ENCODE data around the gene DNAJB8.

DNAJB8 gene

DNA sequence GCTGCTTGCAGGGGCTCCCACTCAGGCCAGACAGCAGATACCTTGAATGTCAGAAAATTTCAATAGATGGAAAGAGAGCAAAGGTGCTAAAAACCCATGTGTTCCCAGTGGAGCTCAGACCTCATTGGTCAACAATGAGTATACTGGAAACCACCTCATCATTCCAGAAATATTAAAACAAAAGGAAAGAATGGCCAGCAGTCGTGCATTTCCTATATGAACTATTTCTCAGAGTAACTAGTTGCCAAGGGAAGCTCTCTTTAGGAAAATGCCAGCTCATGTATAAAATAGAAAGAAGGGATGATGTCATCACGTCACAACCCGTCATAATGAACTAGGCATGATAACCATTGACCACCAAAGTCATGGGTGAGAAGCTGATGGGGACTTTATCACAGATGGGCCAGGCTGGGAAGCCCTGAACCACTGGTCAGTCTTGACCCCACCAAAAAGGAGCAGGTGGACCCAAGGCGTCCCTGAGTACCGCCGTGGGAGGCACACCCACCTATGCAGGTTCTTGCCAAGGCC, 17.5 kb downstream of the DNAJB8 start:
- peaks cover 56% of the 10 kb centered on the region for H3K27me3 ChIP-seq (replicated peaks; ENCODE audit: control insufficient read depth, insufficient read depth, low read length)
- H3K9ac ChIP-seq (ENCODE audit: low read length), result no peak overlapping the region
- H3K4me3 ChIP-seq (ENCODE audit: low read length), result no peak overlapping the region
- H3K9me3 ChIP-seq (ENCODE audit: control insufficient read depth, low read length), result no peaks in the 10 kb centered on the region
- DNase-seq (ENCODE audit: low read depth), result no peak
- H3K36me3 ChIP-seq (ENCODE audit: control insufficient read depth, insufficient read depth, low read length, severe bottlenecking), result no peaks in the 10 kb centered on the region
- no peaks in the 10 kb centered on the region for H3K4me1 ChIP-seq (ENCODE audit: control insufficient read depth, insufficient read depth, low read length)

DNA sequence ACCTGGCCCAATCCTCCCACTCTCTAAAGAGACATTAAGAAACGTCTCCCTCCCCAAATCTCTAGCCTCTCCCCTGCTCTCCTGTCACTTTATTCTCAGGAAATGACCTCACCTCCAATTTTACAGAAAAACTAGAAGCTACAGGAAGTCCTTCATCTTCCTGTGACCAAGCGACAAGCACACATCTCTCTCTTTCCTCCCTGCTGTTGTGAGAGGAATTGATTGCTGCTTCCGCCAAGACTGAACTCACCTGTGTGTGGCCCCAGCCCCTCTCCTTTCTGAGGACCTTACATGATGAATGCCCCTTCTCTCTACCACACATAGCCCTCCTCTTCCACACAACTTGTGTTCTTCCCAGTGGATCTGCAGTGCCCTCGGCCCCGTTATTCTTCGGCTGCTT, 18.2 kb downstream of the DNAJB8 start:
- peaks cover 52% of the 10 kb centered on the region for H3K27me3 ChIP-seq (replicated peaks; ENCODE audit: control insufficient read depth, insufficient read depth, low read length)
- no peaks in the 10 kb centered on the region for H3K36me3 ChIP-seq (ENCODE audit: control insufficient read depth, insufficient read depth, low read length, severe bottlenecking)
- H3K4me1 ChIP-seq (ENCODE audit: control insufficient read depth, insufficient read depth, low read length), result no peaks in the 10 kb centered on the region
- H3K9me3 ChIP-seq (ENCODE audit: control insufficient read depth, low read length), result no peaks in the 10 kb centered on the region
- no peak overlapping the region for H3K9ac ChIP-seq (ENCODE audit: low read length)
- no peak overlapping the region for H3K4me3 ChIP-seq (ENCODE audit: low read length)
- DNase-seq (ENCODE audit: low read depth), result no peak

GRCh38 chr3:128447561-128448013, 19.1 kb downstream of the DNAJB8 start:
- H3K27me3 ChIP-seq (replicated peaks; ENCODE audit: control insufficient read depth, insufficient read depth, low read length), result peaks cover 55% of the 10 kb centered on the region
- H3K4me1 ChIP-seq (ENCODE audit: control insufficient read depth, insufficient read depth, low read length), result no peaks in the 10 kb centered on the region
- H3K9me3 ChIP-seq (ENCODE audit: control insufficient read depth, low read length), result no peaks in the 10 kb centered on the region
- H3K36me3 ChIP-seq (ENCODE audit: control insufficient read depth, insufficient read depth, low read length, severe bottlenecking), result no peaks in the 10 kb centered on the region
- H3K4me3 ChIP-seq (ENCODE audit: low read length), result no peak overlapping the region
- DNase-seq (ENCODE audit: low read depth), result no peak
- no peak overlapping the region for H3K9ac ChIP-seq (ENCODE audit: low read length)

GRCh38 chr3:128446821-128447220, 19.9 kb downstream of the DNAJB8 start:
- peaks cover 54% of the 10 kb centered on the region for H3K27me3 ChIP-seq (replicated peaks; ENCODE audit: control insufficient read depth, insufficient read depth, low read length)

DNA sequence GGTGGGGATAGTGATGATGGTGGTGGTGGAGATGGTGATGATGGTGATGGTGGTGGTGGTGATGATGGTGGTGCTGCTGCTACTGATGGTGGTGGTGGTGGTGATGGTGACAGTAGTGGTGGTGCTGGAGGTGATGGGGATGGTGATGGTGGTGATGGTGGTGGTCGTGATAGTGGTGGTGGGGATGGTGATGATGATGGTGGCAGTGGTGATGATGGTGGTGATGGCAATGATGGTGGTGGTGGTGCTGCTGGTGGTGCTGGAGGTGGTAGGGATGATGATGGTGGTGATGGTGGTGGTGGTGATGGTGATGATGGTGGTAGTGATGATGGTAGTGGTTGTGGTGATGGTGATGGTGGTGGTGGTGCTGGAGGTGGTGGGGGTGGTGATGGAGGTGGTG, 21.3 kb downstream of the DNAJB8 start:
- no peaks in the 10 kb centered on the region for H3K36me3 ChIP-seq (ENCODE audit: control insufficient read depth, insufficient read depth, low read length, severe bottlenecking)
- no peak overlapping the region for H3K4me3 ChIP-seq (ENCODE audit: low read length)
- no peak for DNase-seq (ENCODE audit: low read depth)
- H3K4me1 ChIP-seq (ENCODE audit: control insufficient read depth, insufficient read depth, low read length), result no peaks in the 10 kb centered on the region
- H3K9ac ChIP-seq (ENCODE audit: low read length), result no peak overlapping the region
- H3K9me3 ChIP-seq (ENCODE audit: control insufficient read depth, low read length), result no peaks in the 10 kb centered on the region
- peaks cover 50% of the 10 kb centered on the region for H3K27me3 ChIP-seq (replicated peaks; ENCODE audit: control insufficient read depth, insufficient read depth, low read length)

More at GRCh38 chr3:128446821-128447220, 19.9 kb downstream of the DNAJB8 start:
- Histone ChIP-seq H3K9ac (ENCODE audit: low read length) (no peak overlapping the region), H3K4me3 (ENCODE audit: low read length) (no peak overlapping the region), H3K4me1 (ENCODE audit: control insufficient read depth, insufficient read depth, low read length) (no peaks in the 10 kb centered on the region), H3K36me3 (ENCODE audit: control insufficient read depth, insufficient read depth, low read length, severe bottlenecking) (no peaks in the 10 kb centered on the region), H3K9me3 (ENCODE audit: control insufficient read depth, low read length) (no peaks in the 10 kb centered on the region)
- no peak for DNase-seq (ENCODE audit: low read depth)

GRCh38 chr3:128443771-128444170, 22.9 kb downstream of the DNAJB8 start:
- no peak for DNase-seq (ENCODE audit: low read depth)
- no peak overlapping the region for H3K9ac ChIP-seq (ENCODE audit: low read length)
- H3K27me3 ChIP-seq (replicated peaks; ENCODE audit: control insufficient read depth, insufficient read depth, low read length), result peaks cover 55% of the 10 kb centered on the region
- no peaks in the 10 kb centered on the region for H3K9me3 ChIP-seq (ENCODE audit: control insufficient read depth, low read length)
- no peaks in the 10 kb centered on the region for H3K4me1 ChIP-seq (ENCODE audit: control insufficient read depth, insufficient read depth, low read length)
- no peak overlapping the region for H3K4me3 ChIP-seq (ENCODE audit: low read length)
- H3K36me3 ChIP-seq (ENCODE audit: control insufficient read depth, insufficient read depth, low read length, severe bottlenecking), result no peaks in the 10 kb centered on the region

DNA sequence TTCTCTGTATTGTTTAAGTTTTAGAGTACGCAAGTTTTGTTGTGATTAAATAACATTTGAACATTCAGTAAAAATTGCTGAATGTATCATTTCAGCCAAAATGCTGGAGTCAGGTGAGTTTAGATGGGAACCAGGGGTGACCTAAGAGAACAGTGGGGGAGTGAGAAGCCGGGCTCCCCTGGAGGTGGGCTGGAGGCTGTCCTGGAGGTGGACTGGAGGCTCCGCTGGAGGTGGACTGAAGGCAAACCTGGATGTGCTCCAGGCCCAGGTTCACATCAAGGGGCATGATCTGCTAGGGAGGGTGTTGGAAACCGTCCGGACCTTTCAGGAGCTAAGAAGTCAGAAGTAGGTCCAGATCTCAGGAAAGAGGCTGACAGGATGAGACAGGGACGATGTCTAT, 23.7 kb downstream of the DNAJB8 start:
- DNase-seq (ENCODE audit: low read depth), result no peak
- H3K9ac ChIP-seq (ENCODE audit: low read length), result no peak overlapping the region
- no peaks in the 10 kb centered on the region for H3K36me3 ChIP-seq (ENCODE audit: control insufficient read depth, insufficient read depth, low read length, severe bottlenecking)
- H3K27me3 ChIP-seq (replicated peaks; ENCODE audit: control insufficient read depth, insufficient read depth, low read length), result peaks cover 55% of the 10 kb centered on the region
- no peaks in the 10 kb centered on the region for H3K4me1 ChIP-seq (ENCODE audit: control insufficient read depth, insufficient read depth, low read length)
- no peak overlapping the region for H3K4me3 ChIP-seq (ENCODE audit: low read length)
- no peaks in the 10 kb centered on the region for H3K9me3 ChIP-seq (ENCODE audit: control insufficient read depth, low read length)

DNA sequence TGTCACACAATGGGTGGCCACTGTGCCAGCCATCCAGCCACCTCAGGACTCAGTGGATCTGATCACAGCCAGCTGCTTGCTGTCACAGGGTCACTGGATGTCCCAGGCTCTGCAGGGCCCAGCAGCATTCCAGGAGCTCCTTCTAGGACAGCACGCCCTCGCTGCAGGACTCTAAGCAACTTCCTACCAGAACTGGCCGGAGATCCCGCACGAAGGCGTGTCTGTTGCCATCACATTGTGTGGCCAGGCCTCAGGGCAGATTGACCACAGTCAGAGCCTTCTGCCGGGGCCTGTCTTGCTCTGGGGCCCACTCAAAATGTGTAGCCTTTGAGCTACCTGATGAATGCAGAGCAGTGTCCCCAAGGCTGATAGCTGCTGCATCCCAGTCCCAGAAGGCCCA, 24.6 kb downstream of the DNAJB8 start:
- H3K9me3 ChIP-seq (ENCODE audit: control insufficient read depth, low read length), result no peaks in the 10 kb centered on the region
- H3K27me3 ChIP-seq (replicated peaks; ENCODE audit: control insufficient read depth, insufficient read depth, low read length), result peaks cover 49% of the 10 kb centered on the region
- no peak overlapping the region for H3K9ac ChIP-seq (ENCODE audit: low read length)
- no peak for DNase-seq (ENCODE audit: low read depth)
- no peaks in the 10 kb centered on the region for H3K4me1 ChIP-seq (ENCODE audit: control insufficient read depth, insufficient read depth, low read length)
- H3K36me3 ChIP-seq (ENCODE audit: control insufficient read depth, insufficient read depth, low read length, severe bottlenecking), result no peaks in the 10 kb centered on the region
- H3K4me3 ChIP-seq (ENCODE audit: low read length), result no peak overlapping the region

GRCh38 chr3:128439226-128439625, 27.5 kb downstream of the DNAJB8 start:
- H3K36me3 ChIP-seq (ENCODE audit: control insufficient read depth, insufficient read depth, low read length, severe bottlenecking), result no peaks in the 10 kb centered on the region
- H3K27me3 ChIP-seq (replicated peaks; ENCODE audit: control insufficient read depth, insufficient read depth, low read length), result peaks cover 47% of the 10 kb centered on the region
- H3K9ac ChIP-seq (ENCODE audit: low read length), result no peak overlapping the region
- H3K9me3 ChIP-seq (ENCODE audit: control insufficient read depth, low read length), result no peaks in the 10 kb centered on the region
- DNase-seq (ENCODE audit: low read depth), result peak; percentile 70
- H3K4me1 ChIP-seq (ENCODE audit: control insufficient read depth, insufficient read depth, low read length), result no peaks in the 10 kb centered on the region
- H3K4me3 ChIP-seq (ENCODE audit: low read length), result no peak overlapping the region

GRCh38 chr3:128438488-128439072, 28.1 kb downstream of the DNAJB8 start:
- Histone ChIP-seq H3K9ac (ENCODE audit: low read length) (no peak overlapping the region), H3K4me1 (ENCODE audit: control insufficient read depth, insufficient read depth, low read length) (no peaks in the 10 kb centered on the region), H3K36me3 (ENCODE audit: control insufficient read depth, insufficient read depth, low read length, severe bottlenecking) (no peaks in the 10 kb centered on the region), H3K27me3 (replicated peaks; ENCODE audit: control insufficient read depth, insufficient read depth, low read length) (peaks cover 52% of the 10 kb centered on the region), H3K9me3 (ENCODE audit: control insufficient read depth, low read length) (no peaks in the 10 kb centered on the region), H3K4me3 (ENCODE audit: low read length) (no peak overlapping the region)
- DNase-seq (ENCODE audit: low read depth), result no peak

DNA sequence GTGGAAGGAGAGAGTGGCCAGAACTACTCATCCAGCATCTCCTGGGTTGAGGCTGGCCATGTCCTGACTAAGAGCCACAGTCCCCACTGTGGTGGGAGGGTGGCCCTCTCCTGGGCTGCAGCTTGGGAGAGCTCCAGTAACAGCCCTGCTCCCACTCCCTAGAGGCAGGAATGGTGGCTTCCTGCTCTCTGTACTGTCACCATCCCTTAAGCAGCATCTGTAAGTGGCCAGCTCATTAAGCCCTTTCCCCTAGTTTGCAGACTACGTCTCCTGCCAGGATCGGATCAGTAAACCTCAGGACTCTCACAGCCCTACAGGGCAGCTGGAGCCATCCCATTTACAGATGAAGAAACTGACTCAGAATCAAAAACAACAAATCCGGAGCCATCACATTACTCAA, 30.5 kb downstream of the DNAJB8 start:
- no peak overlapping the region for H3K4me3 ChIP-seq (ENCODE audit: low read length)
- no peaks in the 10 kb centered on the region for H3K36me3 ChIP-seq (ENCODE audit: control insufficient read depth, insufficient read depth, low read length, severe bottlenecking)
- no peak for DNase-seq (ENCODE audit: low read depth)
- H3K9me3 ChIP-seq (ENCODE audit: control insufficient read depth, low read length), result no peaks in the 10 kb centered on the region
- H3K27me3 ChIP-seq (replicated peaks; ENCODE audit: control insufficient read depth, insufficient read depth, low read length), result peaks cover 53% of the 10 kb centered on the region
- peaks cover 3% of the 10 kb centered on the region for H3K4me1 ChIP-seq (ENCODE audit: control insufficient read depth, insufficient read depth, low read length)
- H3K9ac ChIP-seq (ENCODE audit: low read length), result no peak overlapping the region

- Histone ChIP-seq H3K27me3 (replicated peaks; ENCODE audit: control insufficient read depth, insufficient read depth, low read length) (peaks cover 57% of the 10 kb centered on the region), H3K9me3 (ENCODE audit: control insufficient read depth, low read length) (no peaks in the 10 kb centered on the region), H3K9ac (ENCODE audit: low read length) (no peak overlapping the region), H3K4me1 (ENCODE audit: control insufficient read depth, insufficient read depth, low read length) (peaks cover 3% of the 10 kb centered on the region), H3K4me3 (ENCODE audit: low read length) (no peak overlapping the region), H3K36me3 (ENCODE audit: control insufficient read depth, insufficient read depth, low read length, severe bottlenecking) (no peaks in the 10 kb centered on the region)
- no peak for DNase-seq (ENCODE audit: low read depth)
Measured at GRCh38 chr3:128435561-128435960, 31.1 kb downstream of the DNAJB8 start.

Data from adipocyte (in vitro differentiated cells).